HL-60 (cell line): Measurements from ENCODE around the gene ESR2.
A peak's percentile ranks its signal among the peaks of the same experiment; 100 is the strongest.
"Not testable (repeated sequence)": the region's sequence is repeated elsewhere in the genome, so short reads cannot be mapped to it uniquely, and the experiment has no call there.

Experiments used
- DNase-seq, 2 experiments: peaks; one replicate each; pipeline ENCODE4 v3.0.0-alpha.2; 2010 to 2020; ENCODE audit warnings: low read depth in 1 of 2, low spot score in 1 of 2
- H3K27ac ChIP-seq: fragments of 250-450 bp; sonication (Bioruptor Pico); replicated peaks from 2 replicates; pipeline ENCODE4 v1.5.1; 2020; ENCODE audit warnings: mild to moderate bottlenecking, moderate library complexity
- H3K27me3 ChIP-seq: fragments of 250-450 bp; sonication (Bioruptor Pico); 2 replicates; pipeline ENCODE4 v1.5.1; 2021; ENCODE audit warnings: mild to moderate bottlenecking, moderate library complexity; ENCODE audit not compliant: insufficient read depth, poor library complexity, severe bottlenecking
- H3K4me3 ChIP-seq: replicated peaks from 2 replicates; pipeline ENCODE4 v1.5.1; 2011; ENCODE audit warnings: mild to moderate bottlenecking, control low read depth, low read length; ENCODE audit not compliant: insufficient read depth
- GABPA ChIP-seq: IDR thresholded peaks from 2 replicates; pipeline ENCODE4 v1.6.1; 2012; ENCODE audit warnings: low read depth
- POLR2AphosphoS5 ChIP-seq: IDR thresholded peaks from 2 replicates; pipeline ENCODE4 v1.6.1; 2012; ENCODE audit warnings: low read depth
- SPI1 ChIP-seq: IDR thresholded peaks from 2 replicates; pipeline ENCODE4 v1.6.1; 2012; ENCODE audit warnings: low read depth, mild to moderate bottlenecking, borderline replicate concordance
- TF ChIP-seq, protein P1 (sequence below): IDR thresholded peaks from 2 replicates; pipeline ENCODE4 v1.6.1; 2012; ENCODE audit warnings: low read depth; ENCODE audit not compliant: insufficient replicate concordance
- TF ChIP-seq, protein P2 (sequence below): IDR thresholded peaks from one replicate; pipeline ENCODE4 v1.5.1; 2011; ENCODE audit warnings: low read length, control low read depth, inconsistent platforms; ENCODE audit not compliant: insufficient read depth

Gene ESR2

DNA sequence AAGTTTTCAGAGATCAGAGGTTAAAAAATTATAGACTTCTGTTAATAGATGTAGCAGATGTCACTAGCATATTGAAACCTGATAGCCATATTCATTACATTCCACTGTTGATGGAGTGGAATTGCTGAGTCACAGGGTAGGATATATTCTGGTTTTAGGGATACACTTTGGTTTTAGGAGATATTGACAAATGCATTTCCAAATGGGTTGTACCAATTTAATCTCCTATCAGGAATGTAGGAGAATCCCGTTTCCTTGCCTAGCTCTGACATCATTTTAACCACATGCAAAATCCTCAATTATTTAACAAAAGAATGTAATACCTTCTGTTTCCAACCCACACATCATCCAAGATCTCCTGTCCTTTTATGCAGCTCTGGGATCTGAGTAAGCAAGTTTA is 30.7 kb upstream of the ESR2 start:
- H3K27ac ChIP-seq = no peak overlapping the region
- no peaks in the 10 kb centered on the region for H3K27me3 ChIP-seq
- no peak overlapping the region for H3K4me3 ChIP-seq
- no peak for DNase-seq
- TF ChIP-seq SPI1 (no peak), GABPA (no peak), POLR2AphosphoS5 (no peak)
- TF ChIP-seq, protein P1, sequence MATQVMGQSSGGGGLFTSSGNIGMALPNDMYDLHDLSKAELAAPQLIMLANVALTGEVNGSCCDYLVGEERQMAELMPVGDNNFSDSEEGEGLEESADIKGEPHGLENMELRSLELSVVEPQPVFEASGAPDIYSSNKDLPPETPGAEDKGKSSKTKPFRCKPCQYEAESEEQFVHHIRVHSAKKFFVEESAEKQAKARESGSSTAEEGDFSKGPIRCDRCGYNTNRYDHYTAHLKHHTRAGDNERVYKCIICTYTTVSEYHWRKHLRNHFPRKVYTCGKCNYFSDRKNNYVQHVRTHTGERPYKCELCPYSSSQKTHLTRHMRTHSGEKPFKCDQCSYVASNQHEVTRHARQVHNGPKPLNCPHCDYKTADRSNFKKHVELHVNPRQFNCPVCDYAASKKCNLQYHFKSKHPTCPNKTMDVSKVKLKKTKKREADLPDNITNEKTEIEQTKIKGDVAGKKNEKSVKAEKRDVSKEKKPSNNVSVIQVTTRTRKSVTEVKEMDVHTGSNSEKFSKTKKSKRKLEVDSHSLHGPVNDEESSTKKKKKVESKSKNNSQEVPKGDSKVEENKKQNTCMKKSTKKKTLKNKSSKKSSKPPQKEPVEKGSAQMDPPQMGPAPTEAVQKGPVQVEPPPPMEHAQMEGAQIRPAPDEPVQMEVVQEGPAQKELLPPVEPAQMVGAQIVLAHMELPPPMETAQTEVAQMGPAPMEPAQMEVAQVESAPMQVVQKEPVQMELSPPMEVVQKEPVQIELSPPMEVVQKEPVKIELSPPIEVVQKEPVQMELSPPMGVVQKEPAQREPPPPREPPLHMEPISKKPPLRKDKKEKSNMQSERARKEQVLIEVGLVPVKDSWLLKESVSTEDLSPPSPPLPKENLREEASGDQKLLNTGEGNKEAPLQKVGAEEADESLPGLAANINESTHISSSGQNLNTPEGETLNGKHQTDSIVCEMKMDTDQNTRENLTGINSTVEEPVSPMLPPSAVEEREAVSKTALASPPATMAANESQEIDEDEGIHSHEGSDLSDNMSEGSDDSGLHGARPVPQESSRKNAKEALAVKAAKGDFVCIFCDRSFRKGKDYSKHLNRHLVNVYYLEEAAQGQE = no peak
- TF ChIP-seq, protein P2, sequence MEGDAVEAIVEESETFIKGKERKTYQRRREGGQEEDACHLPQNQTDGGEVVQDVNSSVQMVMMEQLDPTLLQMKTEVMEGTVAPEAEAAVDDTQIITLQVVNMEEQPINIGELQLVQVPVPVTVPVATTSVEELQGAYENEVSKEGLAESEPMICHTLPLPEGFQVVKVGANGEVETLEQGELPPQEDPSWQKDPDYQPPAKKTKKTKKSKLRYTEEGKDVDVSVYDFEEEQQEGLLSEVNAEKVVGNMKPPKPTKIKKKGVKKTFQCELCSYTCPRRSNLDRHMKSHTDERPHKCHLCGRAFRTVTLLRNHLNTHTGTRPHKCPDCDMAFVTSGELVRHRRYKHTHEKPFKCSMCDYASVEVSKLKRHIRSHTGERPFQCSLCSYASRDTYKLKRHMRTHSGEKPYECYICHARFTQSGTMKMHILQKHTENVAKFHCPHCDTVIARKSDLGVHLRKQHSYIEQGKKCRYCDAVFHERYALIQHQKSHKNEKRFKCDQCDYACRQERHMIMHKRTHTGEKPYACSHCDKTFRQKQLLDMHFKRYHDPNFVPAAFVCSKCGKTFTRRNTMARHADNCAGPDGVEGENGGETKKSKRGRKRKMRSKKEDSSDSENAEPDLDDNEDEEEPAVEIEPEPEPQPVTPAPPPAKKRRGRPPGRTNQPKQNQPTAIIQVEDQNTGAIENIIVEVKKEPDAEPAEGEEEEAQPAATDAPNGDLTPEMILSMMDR = no peak

DNA sequence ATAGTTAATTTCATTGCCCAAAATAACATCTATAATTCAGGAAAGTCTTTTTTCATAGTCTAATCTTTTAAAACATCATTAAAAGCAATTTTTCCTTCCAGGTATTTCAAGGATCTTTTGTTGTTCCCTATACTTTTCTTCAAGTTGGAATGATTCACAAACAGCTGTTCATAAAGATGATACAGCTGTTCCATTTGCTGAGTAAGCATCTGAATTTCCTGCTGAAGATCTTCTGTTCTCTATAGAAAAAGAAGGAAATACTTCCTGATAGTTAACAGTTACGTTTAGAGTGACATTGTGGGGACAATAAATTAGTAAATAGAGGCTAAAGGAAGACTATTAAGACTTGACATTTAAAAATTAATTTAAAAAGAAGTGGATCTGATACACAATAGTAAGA is 30.3 kb upstream of the ESR2 start:
- DNase-seq = no peak
- TF ChIP-seq GABPA (no peak), SPI1 (no peak), POLR2AphosphoS5 (no peak)
- TF ChIP-seq, protein P1 = no peak
- no peaks in the 10 kb centered on the region for H3K27me3 ChIP-seq
- H3K4me3 ChIP-seq = no peak overlapping the region
- H3K27ac ChIP-seq = no peak overlapping the region

DNA sequence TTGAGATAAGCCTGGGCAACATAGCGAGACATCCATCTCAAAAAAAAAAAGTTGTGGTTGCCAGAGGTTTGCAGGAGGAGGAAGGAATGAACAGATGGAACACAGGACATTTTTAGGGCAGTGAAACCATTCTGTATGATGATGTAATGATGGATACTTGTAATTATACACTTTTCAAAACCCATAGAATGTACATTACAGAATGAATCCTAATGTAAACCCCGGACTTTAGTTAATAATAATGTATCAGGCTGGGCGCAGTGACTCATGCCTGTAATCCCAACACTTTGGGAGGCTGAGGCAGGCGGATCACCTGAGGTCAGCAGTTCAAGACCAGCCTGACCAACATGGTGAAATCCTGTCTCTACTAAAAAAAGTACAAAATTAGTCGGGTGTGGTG is 26.2 kb upstream of the ESR2 start:
- not testable (repeated sequence) for H3K4me3 ChIP-seq, H3K27me3 ChIP-seq, H3K27ac ChIP-seq, DNase-seq

DNA sequence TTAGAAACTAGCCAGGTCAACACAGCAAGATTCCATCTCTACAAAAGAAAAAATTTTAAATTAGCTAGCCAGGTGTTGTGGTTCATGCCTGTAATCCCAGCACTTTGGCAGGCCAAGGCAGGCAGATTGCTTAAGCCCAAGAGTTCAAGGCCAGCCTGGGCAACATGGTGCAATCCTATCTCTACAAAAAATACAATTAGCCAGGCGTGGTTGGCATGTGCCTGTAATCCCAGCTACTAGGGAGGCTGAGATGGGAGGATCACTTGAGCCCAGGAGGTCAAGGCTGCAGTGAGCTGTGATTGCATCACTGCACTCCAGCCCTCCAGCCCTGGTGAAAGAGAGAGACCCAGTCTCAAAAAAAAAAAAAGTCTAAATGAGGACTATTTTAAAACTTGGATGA is 24.5 kb upstream of the ESR2 start:
- DNase-seq, H3K27ac ChIP-seq, H3K27me3 ChIP-seq, H3K4me3 ChIP-seq: not testable (repeated sequence)

DNA sequence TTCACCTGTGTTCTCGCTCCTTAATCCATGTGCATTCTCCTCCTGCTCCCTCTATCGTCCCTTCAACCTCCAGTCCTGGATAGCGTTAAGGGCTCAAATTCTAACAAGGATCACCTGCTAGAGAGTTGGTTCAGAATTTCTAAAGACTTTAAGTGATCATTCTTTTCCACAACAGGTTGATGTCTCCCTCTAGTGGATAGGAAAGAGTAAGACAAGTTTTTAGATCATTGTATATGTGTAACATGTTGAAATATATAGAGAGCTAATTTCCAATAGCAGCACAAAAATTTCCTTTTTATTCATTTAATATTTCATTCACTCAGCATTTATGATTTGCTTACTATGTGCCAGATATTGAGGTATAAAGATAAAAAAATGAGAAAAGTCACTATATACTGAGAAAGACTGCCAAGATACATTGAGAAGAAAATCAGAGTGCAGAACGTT is 9.3 kb upstream of the ESR2 start:
- no peak overlapping the region for H3K4me3 ChIP-seq
- H3K27me3 ChIP-seq = no peaks in the 10 kb centered on the region
- DNase-seq = peak in 1 of 2 experiments; percentile 1
- no peak overlapping the region for H3K27ac ChIP-seq
- TF ChIP-seq SPI1 (no peak), GABPA (no peak), POLR2AphosphoS5 (no peak)
- TF ChIP-seq, protein P2 = peak; percentile 15
